Measurements from ENCODE around the gene GANC.

The GANC gene

GRCh38 chr15:42349186-42349585 is 76.2 kb downstream of the GANC start:
- DNase-seq, result peak; percentile 47

- no peak for DNase-seq
Observed at GRCh38 chr15:42352401-42352800, 79.4 kb downstream of the GANC start.

- no peak for DNase-seq
Observed at GRCh38 chr15:42353061-42353460, 80.1 kb downstream of the GANC start.

GRCh38 chr15:42354824-42355223 is 81.8 kb downstream of the GANC start:
- DNase-seq, result no peak

GRCh38 chr15:42355291-42355690 is 82.3 kb downstream of the GANC start:
- no peak for DNase-seq

GRCh38 chr15:42356851-42357250 is 83.8 kb downstream of the GANC start:
- DNase-seq, result no peak

- DNase-seq, result no peak
Observed at GRCh38 chr15:42358141-42358540, 85.1 kb downstream of the GANC start.

GRCh38 chr15:42359249-42359648 is 86.2 kb downstream of the GANC start, which contains the start of gene CAPN3:
Gene CAPN3, plus strand, starts transcription at chr15:42359501. Its CDS starts 305 bp downstream, at chr15:42359806.
- DNase-seq, result no peak

- no peak for DNase-seq
Observed at GRCh38 chr15:42359985-42360384, 87.0 kb downstream of the GANC start.

GRCh38 chr15:42360535-42361112 is 87.6 kb downstream of the GANC start:
- no peak for DNase-seq

GRCh38 chr15:42363487-42363886 is 90.5 kb downstream of the GANC start:
- no peak for DNase-seq

GRCh38 chr15:42363942-42364341 is 90.9 kb downstream of the GANC start:
- DNase-seq, result no peak

GRCh38 chr15:42364529-42364928 is 91.5 kb downstream of the GANC start:
- no peak for DNase-seq

- no peak for DNase-seq
Observed at GRCh38 chr15:42365921-42366550, 93.0 kb downstream of the GANC start.

- no peak for DNase-seq
Observed at GRCh38 chr15:42367041-42367440, 94.0 kb downstream of the GANC start.

GRCh38 chr15:42368096-42368495 is 95.1 kb downstream of the GANC start:
- DNase-seq, result no peak

- peak; percentile 17 for DNase-seq
Observed at GRCh38 chr15:42371096-42371495, 98.1 kb downstream of the GANC start.

- no peak for DNase-seq
Observed at GRCh38 chr15:42373274-42373673, 100.3 kb downstream of the GANC start.

- no peak for DNase-seq
Observed at GRCh38 chr15:42373936-42374335, 100.9 kb downstream of the GANC start.

GRCh38 chr15:42374810-42375209 is 101.8 kb downstream of the GANC start:
- DNase-seq, result no peak

- no peak for DNase-seq
Observed at GRCh38 chr15:42375252-42375651, 102.3 kb downstream of the GANC start.

GRCh38 chr15:42375941-42376340 is 102.9 kb downstream of the GANC start:
- DNase-seq, result no peak

GRCh38 chr15:42378011-42378410 is 105.0 kb downstream of the GANC start:
- no peak for DNase-seq

- DNase-seq, result no peak
Observed at GRCh38 chr15:42384597-42384996, 111.6 kb downstream of the GANC start.
